ENCODE measurements around the gene LTBP1. TPM values are rescaled to one million over a fixed set of nuclear protein-coding genes. Genes with fewer than 3 reads are reported as not detected.

Gene LTBP1
- total RNA-seq, 1 donor from 2014 or later, result 102 TPM

DNA sequence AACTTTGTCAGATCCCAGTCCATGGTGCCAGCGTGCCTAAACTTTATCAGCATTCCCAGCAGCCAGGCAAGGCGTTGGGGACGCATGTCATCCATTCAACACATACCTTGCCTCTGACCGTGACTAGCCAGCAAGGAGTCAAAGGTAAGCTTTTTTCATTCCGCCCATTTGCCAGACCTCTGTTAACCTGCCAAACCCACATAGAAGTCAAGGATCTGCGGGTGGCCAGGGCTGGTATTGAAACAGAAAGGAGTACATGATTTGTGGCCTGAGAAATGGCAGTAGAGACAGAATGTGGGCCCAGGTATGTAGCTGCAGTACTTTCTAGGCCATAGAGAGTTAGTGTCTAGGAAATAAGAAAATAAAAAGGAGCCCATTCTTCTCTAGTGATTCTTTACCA lies 240.2 kb downstream of the LTBP1 start:
- peaks cover 3% of the 10 kb centered on the region for H3K4me1 Mint-ChIP-seq (ENCODE audit: unreplicated experiment)
- no peaks in the 10 kb centered on the region for H3K9me3 Mint-ChIP-seq (ENCODE audit: unreplicated experiment)
- H3K4me3 Mint-ChIP-seq (ENCODE audit: unreplicated experiment), result no peak overlapping the region
- DNase-seq (ENCODE audit: extremely low spot score, unreplicated experiment), result no peak
- no peaks in the 10 kb centered on the region for H3K27me3 Mint-ChIP-seq (ENCODE audit: unreplicated experiment)
- TF ChIP-seq, protein P1, sequence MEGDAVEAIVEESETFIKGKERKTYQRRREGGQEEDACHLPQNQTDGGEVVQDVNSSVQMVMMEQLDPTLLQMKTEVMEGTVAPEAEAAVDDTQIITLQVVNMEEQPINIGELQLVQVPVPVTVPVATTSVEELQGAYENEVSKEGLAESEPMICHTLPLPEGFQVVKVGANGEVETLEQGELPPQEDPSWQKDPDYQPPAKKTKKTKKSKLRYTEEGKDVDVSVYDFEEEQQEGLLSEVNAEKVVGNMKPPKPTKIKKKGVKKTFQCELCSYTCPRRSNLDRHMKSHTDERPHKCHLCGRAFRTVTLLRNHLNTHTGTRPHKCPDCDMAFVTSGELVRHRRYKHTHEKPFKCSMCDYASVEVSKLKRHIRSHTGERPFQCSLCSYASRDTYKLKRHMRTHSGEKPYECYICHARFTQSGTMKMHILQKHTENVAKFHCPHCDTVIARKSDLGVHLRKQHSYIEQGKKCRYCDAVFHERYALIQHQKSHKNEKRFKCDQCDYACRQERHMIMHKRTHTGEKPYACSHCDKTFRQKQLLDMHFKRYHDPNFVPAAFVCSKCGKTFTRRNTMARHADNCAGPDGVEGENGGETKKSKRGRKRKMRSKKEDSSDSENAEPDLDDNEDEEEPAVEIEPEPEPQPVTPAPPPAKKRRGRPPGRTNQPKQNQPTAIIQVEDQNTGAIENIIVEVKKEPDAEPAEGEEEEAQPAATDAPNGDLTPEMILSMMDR (IDR thresholded peaks at IDR 0.05), result no peak
- H3K36me3 Mint-ChIP-seq (ENCODE audit: unreplicated experiment), result peaks cover 26% of the 10 kb centered on the region
- no peak overlapping the region for H3K27ac Mint-ChIP-seq (ENCODE audit: unreplicated experiment)

DNA sequence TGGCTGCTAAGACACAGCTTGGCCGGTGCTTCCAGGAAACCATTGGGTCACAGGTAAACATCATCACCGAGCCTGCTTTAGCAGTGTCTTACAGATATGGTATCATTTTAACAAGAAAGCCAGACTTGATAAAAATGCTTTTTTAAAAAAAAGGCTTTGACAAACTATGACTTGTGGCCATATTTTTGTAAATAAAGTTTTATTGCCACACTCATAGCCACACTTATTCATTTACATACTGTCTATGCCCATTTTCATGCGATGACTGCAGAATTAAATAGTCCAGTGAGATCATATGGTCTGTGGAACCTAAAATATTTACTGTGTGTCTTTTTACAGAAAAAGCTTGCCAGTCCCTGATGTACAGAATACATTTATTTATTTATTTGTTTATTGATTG lies 242.0 kb downstream of the LTBP1 start:
- TF ChIP-seq, protein P1 (IDR thresholded peaks at IDR 0.05), result no peak
- Mint-ChIP-seq H3K27ac (ENCODE audit: unreplicated experiment) (no peak overlapping the region), H3K9me3 (ENCODE audit: unreplicated experiment) (no peaks in the 10 kb centered on the region), H3K4me1 (ENCODE audit: unreplicated experiment) (peaks cover 7% of the 10 kb centered on the region), H3K27me3 (ENCODE audit: unreplicated experiment) (no peaks in the 10 kb centered on the region), H3K36me3 (ENCODE audit: unreplicated experiment) (peaks cover 26% of the 10 kb centered on the region), H3K4me3 (ENCODE audit: unreplicated experiment) (no peak overlapping the region)
- no peak for DNase-seq (ENCODE audit: extremely low spot score, unreplicated experiment)

DNA sequence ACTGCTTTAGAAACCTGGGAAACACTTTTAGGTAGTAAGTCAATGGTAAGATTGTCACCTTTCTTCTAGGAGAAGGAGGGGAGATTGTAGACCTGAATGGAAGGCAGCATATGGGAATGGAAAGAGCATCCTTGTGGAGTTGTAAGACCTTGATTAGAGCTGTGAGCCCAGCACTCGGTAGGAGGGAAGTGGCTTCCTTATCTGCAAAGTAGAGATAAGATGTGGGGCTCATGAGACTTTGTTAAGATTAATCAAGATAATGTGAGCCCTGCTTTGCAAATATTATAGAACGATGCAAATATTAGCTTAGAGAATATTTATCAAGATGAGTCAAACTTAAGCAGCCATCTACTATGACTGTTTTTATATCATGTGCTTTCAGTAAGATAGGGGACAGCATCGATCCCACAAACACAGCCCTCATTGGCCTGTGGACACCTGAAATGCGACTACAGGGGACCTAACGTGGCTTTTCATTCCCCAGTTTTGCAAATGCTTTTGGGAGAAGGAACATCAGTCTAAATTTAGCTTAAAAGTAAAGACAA lies 243.7 kb downstream of the LTBP1 start:
- DNase-seq (ENCODE audit: extremely low spot score, unreplicated experiment), result no peak

DNA sequence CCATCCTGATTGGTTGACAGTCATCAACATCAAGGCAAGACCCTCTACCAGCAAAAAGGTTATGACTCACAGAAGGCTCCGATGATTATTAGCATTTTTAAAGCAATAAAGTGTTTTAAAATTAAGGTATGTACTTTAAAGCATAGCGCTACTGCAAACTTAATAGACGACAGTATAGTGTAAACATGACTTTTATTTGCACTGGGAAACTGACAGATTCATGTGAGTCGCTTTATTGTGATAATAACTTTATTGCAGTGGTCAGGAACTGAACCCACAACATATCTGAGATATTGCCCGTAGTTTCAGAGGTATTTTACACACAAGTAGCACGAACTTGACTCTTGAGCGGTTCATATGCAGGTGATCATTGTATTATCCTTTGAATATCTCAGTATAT lies 249.1 kb downstream of the LTBP1 start:
- no peak overlapping the region for H3K4me3 Mint-ChIP-seq (ENCODE audit: unreplicated experiment)
- no peaks in the 10 kb centered on the region for H3K9me3 Mint-ChIP-seq (ENCODE audit: unreplicated experiment)
- H3K27me3 Mint-ChIP-seq (ENCODE audit: unreplicated experiment), result no peaks in the 10 kb centered on the region
- TF ChIP-seq, protein P1 (IDR thresholded peaks at IDR 0.05), result no peak
- no peak overlapping the region for H3K27ac Mint-ChIP-seq (ENCODE audit: unreplicated experiment)
- no peak for DNase-seq (ENCODE audit: extremely low spot score, unreplicated experiment)
- H3K36me3 Mint-ChIP-seq (ENCODE audit: unreplicated experiment), result peaks cover 11% of the 10 kb centered on the region
- peaks cover 7% of the 10 kb centered on the region for H3K4me1 Mint-ChIP-seq (ENCODE audit: unreplicated experiment)

More for the DNA sequence above, 243.7 kb downstream of the LTBP1 start:
- Mint-ChIP-seq H3K4me1 (ENCODE audit: unreplicated experiment) (peaks cover 7% of the 10 kb centered on the region), H3K27ac (ENCODE audit: unreplicated experiment) (no peak overlapping the region), H3K27me3 (ENCODE audit: unreplicated experiment) (no peaks in the 10 kb centered on the region), H3K36me3 (ENCODE audit: unreplicated experiment) (peaks cover 32% of the 10 kb centered on the region), H3K4me3 (ENCODE audit: unreplicated experiment) (no peak overlapping the region), H3K9me3 (ENCODE audit: unreplicated experiment) (no peaks in the 10 kb centered on the region)
- TF ChIP-seq, protein P1 (IDR thresholded peaks at IDR 0.05), result no peak

DNA sequence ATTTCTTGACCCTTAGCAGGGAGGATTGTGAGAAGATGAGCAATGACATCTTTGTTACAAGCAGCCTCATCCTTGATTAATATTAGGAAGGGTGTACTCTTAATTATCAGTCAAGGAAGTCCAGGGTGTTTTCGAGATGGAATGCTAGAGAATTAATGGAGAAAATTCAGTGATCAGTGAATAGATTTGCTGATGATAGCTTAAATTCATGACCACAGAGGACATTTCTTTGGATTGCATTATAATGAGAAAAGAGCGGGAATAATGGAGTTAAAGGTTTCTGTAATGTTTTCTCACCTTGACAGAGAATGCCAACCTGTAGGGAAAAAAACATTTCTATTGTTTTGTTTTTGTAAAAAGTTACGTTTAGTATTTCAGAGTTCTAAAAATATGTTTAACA lies 249.9 kb downstream of the LTBP1 start:
- H3K27ac Mint-ChIP-seq (ENCODE audit: unreplicated experiment), result no peak overlapping the region
- peaks cover 10% of the 10 kb centered on the region for H3K4me1 Mint-ChIP-seq (ENCODE audit: unreplicated experiment)
- H3K27me3 Mint-ChIP-seq (ENCODE audit: unreplicated experiment), result no peaks in the 10 kb centered on the region
- H3K4me3 Mint-ChIP-seq (ENCODE audit: unreplicated experiment), result no peak overlapping the region
- H3K9me3 Mint-ChIP-seq (ENCODE audit: unreplicated experiment), result no peaks in the 10 kb centered on the region
- peaks cover 11% of the 10 kb centered on the region for H3K36me3 Mint-ChIP-seq (ENCODE audit: unreplicated experiment)
- TF ChIP-seq, protein P1 (IDR thresholded peaks at IDR 0.05), result no peak
- no peak for DNase-seq (ENCODE audit: extremely low spot score, unreplicated experiment)

All from osteocyte (in vitro differentiated cells).